ENCODE data around the gene VMP1. TPM values are rescaled to one million over a fixed set of nuclear protein-coding genes. Genes with fewer than 3 reads are reported as not detected.

Gene VMP1
- total and polyA plus RNA-seq, 12 donors = 20.5 to 98.9 (median 50.6) TPM

GRCh38 chr17:59727817-59728533, 20.5 kb downstream of the VMP1 start:
- Histone ChIP-seq H3K9me3 (no peaks in the 10 kb centered on the region), H3K4me1 (peaks cover 0 to 74% (median 0%) of the 10 kb centered on the region in 9 donors), H3K27ac (peak overlapping the region in 1 of 10 donors; percentile 16), H3K36me3 (peaks cover 0 to 19% (median 0%) of the 10 kb centered on the region in 9 donors), H3K27me3 (no peaks in the 10 kb centered on the region), H3K4me3 (no peak overlapping the region)
- ATAC-seq = no peak
- intact Hi-C loops (cut with DNase I) = no loop called here
- 98 to 99% methylated on average over 1 of the region's 1 CpG for WGBS, 2 donors
- no peak for TF ChIP-seq CTCF (IDR thresholded peaks at IDR 0.05)
- DNase-seq = no peak

- no peaks in the 10 kb centered on the region for H3K27me3 ChIP-seq
- TF ChIP-seq CTCF (IDR thresholded peaks at IDR 0.05) = no peak
- no peaks in the 10 kb centered on the region for H3K9me3 ChIP-seq
- 93 to 95% methylated on average over 1 of the region's 1 CpG for WGBS, 2 donors
- ATAC-seq (no peak), DNase-seq (no peak)
- intact Hi-C loops (cut with DNase I) = no loop called here
- peaks cover 0 to 52% (median 0%) of the 10 kb centered on the region in 9 donors for H3K4me1 ChIP-seq
- peak overlapping the region in 1 of 10 donors; percentile 39 for H3K4me3 ChIP-seq
- peaks cover 0 to 35% (median 0%) of the 10 kb centered on the region in 9 donors for H3K36me3 ChIP-seq
- peak overlapping the region in 2 of 10 donors; percentile 2 to 82 for H3K27ac ChIP-seq
Observed at GRCh38 chr17:59730268-59730834, 22.9 kb downstream of the VMP1 start.

GRCh38 chr17:59733697-59734096, 26.2 kb downstream of the VMP1 start:
- intact Hi-C loops (cut with DNase I) = no loop called here
- no peaks in the 10 kb centered on the region for H3K27me3 ChIP-seq
- WGBS, 2 donors = 95 to 99% methylated on average over 2 of the region's 2 CpGs
- no peak overlapping the region for H3K27ac ChIP-seq
- no peaks in the 10 kb centered on the region for H3K9me3 ChIP-seq
- DNase-seq (no peak), ATAC-seq (no peak)
- TF ChIP-seq CTCF (IDR thresholded peaks at IDR 0.05) = no peak
- peaks cover 0 to 68% (median 5%) of the 10 kb centered on the region in 9 donors for H3K36me3 ChIP-seq
- H3K4me3 ChIP-seq = no peak overlapping the region
- H3K4me1 ChIP-seq = peaks cover 0 to 22% (median 0%) of the 10 kb centered on the region in 9 donors

- ATAC-seq (no peak), DNase-seq (no peak)
- TF ChIP-seq CTCF (IDR thresholded peaks at IDR 0.05) = no peak
- Histone ChIP-seq H3K27me3 (no peaks in the 10 kb centered on the region), H3K36me3 (peaks cover 0 to 73% (median 5%) of the 10 kb centered on the region in 9 donors), H3K4me1 (peaks cover 0 to 17% (median 0%) of the 10 kb centered on the region in 9 donors), H3K27ac (no peak overlapping the region), H3K4me3 (no peak overlapping the region), H3K9me3 (no peaks in the 10 kb centered on the region)
- intact Hi-C loops (cut with DNase I) = no loop called here
- 98 to 99% methylated on average over 5 of the region's 5 CpGs for WGBS, 2 donors
Observed at GRCh38 chr17:59734226-59734625, 26.8 kb downstream of the VMP1 start.
